Measurements from ENCODE around the gene GAB2. TPM values are rescaled to one million over a fixed set of nuclear protein-coding genes. Genes with fewer than 3 reads are reported as not detected.

Gene GAB2
- total RNA-seq, 4 donors from 2014 or later, result 8.1 to 18.1 (median 13.4) TPM

GRCh38 chr11:78370406-78371172, 47.0 kb downstream of the GAB2 start:
- H3K4me3 ChIP-seq (replicated peaks in 1 of 3), result no peak overlapping the region
- no peaks in the 10 kb centered on the region for H3K36me3 ChIP-seq
- intact Hi-C loops (cut with DNase I), result no loop called here
- 60 to 70% methylated on average over 7 of the region's 7 CpGs for WGBS, 2 donors
- DNase-seq, result no peak
- no peak overlapping the region for H3K27ac ChIP-seq
- no peaks in the 10 kb centered on the region for H3K9me3 ChIP-seq
- H3K4me1 ChIP-seq, result peaks cover 0 to 11% of the 10 kb centered on the region in 2 donors
- no peak for TF ChIP-seq CTCF (IDR thresholded peaks at IDR 0.05)
- no peak for TF ChIP-seq POLR2A (IDR thresholded peaks at IDR 0.05)
- H3K27me3 ChIP-seq, result no peaks in the 10 kb centered on the region

- peak in 1 of 2 donors; percentile 27 for DNase-seq
- Histone ChIP-seq H3K4me1 (peaks cover 7 to 14% of the 10 kb centered on the region in 2 donors), H3K36me3 (no peaks in the 10 kb centered on the region), H3K27ac (no peak overlapping the region), H3K9me3 (no peaks in the 10 kb centered on the region), H3K27me3 (no peaks in the 10 kb centered on the region), H3K4me3 (replicated peaks in 1 of 3) (no peak overlapping the region)
- WGBS, 2 donors, result 43 to 44% methylated on average over 2 of the region's 2 CpGs
- intact Hi-C loops (cut with DNase I), result no loop called here
- TF ChIP-seq POLR2A (IDR thresholded peaks at IDR 0.05) (no peak), CTCF (IDR thresholded peaks at IDR 0.05) (no peak)
Observed at GRCh38 chr11:78365381-78365792, 52.2 kb downstream of the GAB2 start.

- Histone ChIP-seq H3K27ac (no peak overlapping the region), H3K9me3 (no peaks in the 10 kb centered on the region), H3K36me3 (no peaks in the 10 kb centered on the region), H3K4me1 (peaks cover 7 to 14% of the 10 kb centered on the region in 2 donors), H3K4me3 (replicated peaks in 1 of 3) (no peak overlapping the region), H3K27me3 (no peaks in the 10 kb centered on the region)
- TF ChIP-seq POLR2A (IDR thresholded peaks at IDR 0.05) (no peak), CTCF (IDR thresholded peaks at IDR 0.05) (no peak)
- intact Hi-C loops (cut with DNase I), result no loop called here
- no peak for DNase-seq
- WGBS, 2 donors, result 97 to 98% methylated on average over 3 of the region's 3 CpGs
Observed at GRCh38 chr11:78364128-78364751, 53.4 kb downstream of the GAB2 start.

- H3K4me3 ChIP-seq (replicated peaks in 1 of 3), result no peak overlapping the region
- TF ChIP-seq CTCF (IDR thresholded peaks at IDR 0.05) (no peak), POLR2A (IDR thresholded peaks at IDR 0.05) (no peak)
- intact Hi-C loops (cut with DNase I), result no loop called here
- no peaks in the 10 kb centered on the region for H3K9me3 ChIP-seq
- H3K36me3 ChIP-seq, result no peaks in the 10 kb centered on the region
- no peak overlapping the region for H3K27ac ChIP-seq
- no peak for DNase-seq
- no peaks in the 10 kb centered on the region for H3K27me3 ChIP-seq
- WGBS, 2 donors, result 88 to 94% methylated on average over 1 of the region's 1 CpG
- peaks cover 7 to 14% of the 10 kb centered on the region in 2 donors for H3K4me1 ChIP-seq
Observed at GRCh38 chr11:78363024-78363619, 54.5 kb downstream of the GAB2 start.

GRCh38 chr11:78361228-78361627, 56.4 kb downstream of the GAB2 start:
- no peak overlapping the region for H3K4me3 ChIP-seq (replicated peaks in 1 of 3)
- no peak for DNase-seq
- H3K27me3 ChIP-seq, result no peaks in the 10 kb centered on the region
- H3K9me3 ChIP-seq, result no peaks in the 10 kb centered on the region
- intact Hi-C loops (cut with DNase I), result no loop called here
- TF ChIP-seq POLR2A (IDR thresholded peaks at IDR 0.05), result no peak
- no peak for TF ChIP-seq CTCF (IDR thresholded peaks at IDR 0.05)
- H3K4me1 ChIP-seq, result peaks cover 7 to 14% of the 10 kb centered on the region in 2 donors
- 94 to 96% methylated on average over 2 of the region's 2 CpGs for WGBS, 2 donors
- no peak overlapping the region for H3K27ac ChIP-seq
- H3K36me3 ChIP-seq, result no peaks in the 10 kb centered on the region

Data from thyroid gland (tissue), 4 donors.